Erythroblast (primary cell): Measurements from ENCODE around the gene TNFSF15.

Source experiments
- GATA1 ChIP-seq: IDR thresholded peaks from 2 replicates; pipeline ENCODE4 v1.6.1; 2011; ENCODE audit warnings: low read depth, mild to moderate bottlenecking, control low read depth, low read length, moderate library complexity
- POLR2A ChIP-seq: IDR thresholded peaks from 2 replicates; pipeline ENCODE4 v1.6.1; 2011; ENCODE audit warnings: mild to moderate bottlenecking, low read length

DNA sequence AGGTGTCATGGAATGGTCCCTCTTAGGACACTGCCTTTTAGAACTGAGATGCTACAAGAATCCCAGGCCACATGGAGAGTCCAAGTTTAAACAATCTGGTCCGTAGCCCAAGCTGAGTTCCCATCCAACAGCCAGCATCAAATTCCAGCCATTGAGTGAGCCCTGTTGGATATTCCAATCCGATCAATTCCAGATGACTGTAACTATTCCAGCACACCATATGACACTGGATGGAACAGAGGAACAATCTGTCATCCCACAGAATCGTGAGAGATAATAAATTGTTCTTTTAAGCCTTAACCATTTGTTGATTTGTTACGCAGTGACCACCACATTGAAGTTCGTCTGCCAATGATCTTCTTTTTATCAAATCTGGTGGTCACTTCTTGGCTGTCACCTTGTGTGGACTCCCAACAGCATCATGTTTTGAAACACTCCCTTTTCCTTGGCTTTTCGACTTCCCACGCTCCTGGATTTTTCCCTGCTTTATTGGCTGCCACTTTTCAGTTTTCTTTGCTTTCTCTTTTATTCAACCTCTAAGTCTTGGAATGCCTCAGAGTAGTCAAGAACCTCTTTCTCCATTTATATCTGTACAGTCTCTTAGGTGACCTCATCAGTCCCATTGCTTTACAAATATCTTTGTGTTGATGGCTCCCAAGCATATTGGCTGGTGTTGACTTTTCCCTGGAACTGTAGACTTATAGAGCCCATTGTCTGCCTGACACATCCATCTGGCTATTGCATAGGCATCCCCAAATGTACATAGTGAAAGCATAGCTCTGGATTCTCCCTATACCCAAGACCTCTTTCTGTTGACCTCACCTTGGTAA is 46.1 kb downstream of the TNFSF15 start:
- TF ChIP-seq POLR2A (no peak), GATA1 (no peak)
